HG03354 (cell line): ENCODE data around the gene ZDHHC14.
"Not testable (repeated sequence)": the region's sequence is repeated elsewhere in the genome, so short reads cannot be mapped to it uniquely, and the experiment has no call there.

Experiments used
- ATAC-seq: cut with Tn5 transposase; IDR thresholded peaks from one replicate; pipeline ENCODE4 v1.9.1; 2021; ENCODE audit warnings: mild to moderate bottlenecking; ENCODE audit not compliant: unreplicated experiment, poor library complexity, severe bottlenecking

ZDHHC14 gene

DNA sequence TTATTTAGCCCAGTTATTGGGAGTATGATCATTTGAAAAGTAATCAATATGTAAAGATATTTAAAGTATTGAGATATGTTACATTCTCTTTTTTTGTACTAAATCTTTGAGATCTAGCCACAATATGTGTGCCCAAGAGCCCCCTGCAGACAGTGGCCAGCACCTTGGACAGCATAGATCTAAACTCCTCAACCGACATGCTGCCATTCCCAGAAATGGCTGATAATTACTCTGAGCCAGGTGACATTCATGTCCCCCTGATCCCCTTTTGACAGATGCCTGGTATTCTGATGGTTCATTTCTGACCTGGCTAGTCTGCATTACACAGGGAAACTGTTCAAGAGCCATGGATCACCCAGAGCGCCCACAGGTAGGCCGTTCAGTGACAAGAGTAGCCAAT is 177.1 kb downstream of the ZDHHC14 start:
- ATAC-seq = no peak

DNA sequence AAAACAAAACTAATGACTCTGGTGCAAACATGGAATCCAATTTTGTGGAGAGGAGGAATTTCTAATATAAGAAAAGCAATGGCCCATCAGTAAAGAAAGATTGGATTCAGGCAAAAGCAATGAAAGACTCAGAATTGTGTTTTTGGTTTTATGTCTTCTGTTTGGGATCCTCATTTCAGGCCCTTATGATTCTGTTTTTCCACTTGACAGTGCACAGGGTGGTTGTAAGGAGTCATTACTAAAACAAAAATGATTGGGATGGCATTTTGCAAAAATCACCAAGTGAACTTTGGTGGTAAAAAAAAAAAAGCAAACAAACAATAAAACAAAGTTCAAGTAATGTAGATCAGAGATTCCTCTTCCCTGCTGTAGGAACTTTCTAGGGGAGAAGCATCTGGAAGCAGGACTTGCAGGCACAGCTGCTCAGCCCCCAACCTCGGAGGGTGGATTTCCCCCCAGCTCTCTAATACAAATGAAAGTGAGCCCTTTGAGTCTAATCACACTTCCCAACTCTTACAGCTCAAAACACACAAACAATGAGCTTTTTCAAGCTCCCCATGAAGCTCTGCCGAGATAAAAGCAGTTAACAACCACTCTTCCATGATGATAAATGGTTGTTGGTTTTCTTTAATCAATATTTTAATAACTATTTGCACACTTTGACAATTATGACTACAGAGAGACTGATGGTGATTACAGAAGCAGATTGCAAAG is 177.7 kb downstream of the ZDHHC14 start:
- no peak for ATAC-seq

DNA sequence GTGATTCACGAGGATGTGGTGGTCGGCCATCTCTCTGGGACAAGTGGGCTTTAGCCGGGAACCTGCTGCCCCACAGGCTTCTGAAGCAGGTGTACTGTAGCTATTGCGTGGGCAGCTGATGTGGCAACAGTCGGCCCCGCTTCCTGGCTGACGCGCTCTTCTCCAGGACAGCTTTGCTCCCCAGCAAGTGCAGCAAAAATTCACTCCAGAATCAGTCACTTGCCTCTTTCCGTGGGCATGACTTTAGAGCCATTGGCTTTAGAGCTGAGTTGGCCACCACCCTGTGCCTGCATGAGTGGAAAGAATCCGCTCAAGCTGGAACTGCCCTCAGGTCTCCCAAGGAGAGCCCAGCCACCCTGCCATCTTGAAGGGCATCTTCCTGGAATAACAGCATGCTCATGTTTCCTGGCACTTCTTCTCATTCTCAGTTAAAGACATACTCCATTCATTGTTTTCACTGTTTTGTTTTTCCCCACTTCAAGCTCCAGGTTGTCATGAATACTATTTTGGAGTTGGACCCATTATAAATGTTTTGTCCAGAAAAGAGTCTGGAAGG is 178.3 kb downstream of the ZDHHC14 start:
- no peak for ATAC-seq

DNA sequence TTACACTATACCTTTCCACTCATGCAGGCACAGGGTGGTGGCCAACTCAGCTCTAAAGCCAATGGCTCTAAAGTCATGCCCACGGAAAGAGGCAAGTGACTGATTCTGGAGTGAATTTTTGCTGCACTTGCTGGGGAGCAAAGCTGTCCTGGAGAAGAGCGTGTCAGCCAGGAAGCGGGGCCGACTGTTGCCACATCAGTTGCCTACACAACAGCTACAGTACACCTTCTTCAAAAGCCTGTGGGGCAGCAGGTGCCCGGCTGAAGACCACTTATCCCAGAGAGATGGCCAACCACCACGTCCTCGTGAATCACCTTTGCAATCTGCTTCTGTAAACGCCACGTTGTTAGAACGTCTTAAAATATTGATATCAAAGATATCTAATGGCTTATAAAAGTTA is 179.1 kb downstream of the ZDHHC14 start:
- ATAC-seq = not testable (repeated sequence)

DNA sequence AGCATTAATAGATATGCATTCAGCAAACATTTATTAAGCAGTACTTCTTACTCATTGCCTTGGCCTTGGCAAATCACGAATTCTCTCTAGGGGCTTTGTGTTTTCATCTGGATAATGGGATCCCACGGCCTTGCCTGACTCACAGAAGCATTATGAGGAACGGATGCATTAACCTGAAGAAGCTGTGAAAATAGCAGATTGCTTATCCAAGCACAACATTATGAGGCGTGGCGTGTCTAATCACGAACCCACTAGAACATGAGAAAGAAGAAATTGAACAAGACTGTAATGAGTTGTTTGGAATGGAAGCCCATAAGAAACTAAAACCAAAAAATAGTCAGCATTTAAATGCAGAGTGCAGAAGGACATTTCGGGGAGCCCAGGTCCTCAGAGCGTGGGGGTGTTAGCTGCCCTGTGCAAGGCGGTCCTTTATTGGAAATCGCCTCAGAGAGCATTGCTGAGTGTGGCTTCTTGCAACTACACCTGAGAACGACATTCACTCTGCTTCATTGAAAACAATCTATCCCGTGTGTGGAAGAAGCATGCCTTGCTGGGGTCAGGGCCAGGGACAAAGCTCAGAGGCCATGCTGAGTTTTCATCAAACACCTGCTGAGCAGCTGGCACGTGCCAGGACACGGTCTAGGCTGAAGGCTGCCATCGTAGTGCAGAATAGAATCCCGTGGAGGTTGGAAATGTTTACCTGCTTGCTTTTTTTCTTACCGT is 179.9 kb downstream of the ZDHHC14 start:
- no peak for ATAC-seq

DNA sequence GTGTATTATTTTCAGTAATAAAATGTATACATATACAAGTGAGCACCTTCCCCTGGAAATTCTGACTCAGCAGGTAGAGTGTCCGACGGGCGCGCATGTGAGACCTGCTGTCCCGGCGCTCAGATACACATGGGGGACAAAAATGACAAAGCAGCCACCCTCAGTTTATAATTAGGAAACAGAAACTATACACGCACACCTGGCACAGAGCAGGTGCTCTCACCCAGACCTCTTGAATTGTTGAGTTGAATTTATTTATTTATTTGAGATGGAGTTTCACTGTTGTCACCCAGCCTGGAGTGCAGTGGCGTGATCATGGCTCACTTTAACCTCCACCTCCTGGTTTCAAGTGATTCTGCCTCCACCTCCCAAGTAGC is 180.4 kb downstream of the ZDHHC14 start:
- ATAC-seq = peak; percentile 33

DNA sequence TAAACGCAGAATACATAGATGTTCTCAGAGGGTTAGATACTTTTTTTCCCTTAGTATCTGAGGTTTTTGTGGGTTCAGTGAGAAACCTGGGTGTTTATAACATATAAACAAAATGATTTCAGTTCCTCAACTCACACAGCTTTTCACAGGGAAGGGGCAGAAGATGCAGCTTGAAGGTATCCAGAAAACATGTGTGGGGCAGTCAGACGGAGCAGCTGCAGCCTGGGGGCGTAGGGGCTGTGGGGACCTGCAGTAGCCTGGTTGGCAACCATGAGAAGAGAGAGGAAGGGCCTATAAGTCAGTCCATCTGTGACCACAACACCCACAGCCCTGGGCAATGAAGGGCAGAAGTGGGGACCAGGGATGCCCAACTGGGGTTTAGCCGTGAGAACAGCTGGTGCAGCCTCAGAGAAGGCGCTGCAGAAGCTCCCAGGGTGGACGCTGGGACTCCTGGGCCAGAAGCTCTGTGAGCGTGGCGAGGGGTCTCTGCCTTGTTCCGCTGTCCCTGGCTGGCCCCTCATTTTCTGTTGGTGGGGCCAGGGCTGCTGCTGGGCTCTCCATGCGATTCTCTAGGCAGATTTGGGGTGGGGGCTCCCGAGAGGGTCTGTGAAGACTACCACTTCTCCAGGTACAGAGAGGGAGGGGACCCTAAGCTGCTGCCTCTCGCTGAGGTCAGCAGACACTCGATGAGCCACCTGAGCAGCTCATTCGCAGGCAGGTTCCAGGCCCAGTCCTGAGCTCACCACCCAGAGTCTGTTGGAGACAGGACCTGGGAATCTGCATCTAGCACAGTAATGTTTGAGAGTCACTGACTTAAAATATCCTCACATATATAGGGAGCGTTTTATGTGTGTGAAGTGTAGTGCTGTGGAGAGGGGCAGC is 181.2 kb downstream of the ZDHHC14 start:
- peak; percentile 44 for ATAC-seq

DNA sequence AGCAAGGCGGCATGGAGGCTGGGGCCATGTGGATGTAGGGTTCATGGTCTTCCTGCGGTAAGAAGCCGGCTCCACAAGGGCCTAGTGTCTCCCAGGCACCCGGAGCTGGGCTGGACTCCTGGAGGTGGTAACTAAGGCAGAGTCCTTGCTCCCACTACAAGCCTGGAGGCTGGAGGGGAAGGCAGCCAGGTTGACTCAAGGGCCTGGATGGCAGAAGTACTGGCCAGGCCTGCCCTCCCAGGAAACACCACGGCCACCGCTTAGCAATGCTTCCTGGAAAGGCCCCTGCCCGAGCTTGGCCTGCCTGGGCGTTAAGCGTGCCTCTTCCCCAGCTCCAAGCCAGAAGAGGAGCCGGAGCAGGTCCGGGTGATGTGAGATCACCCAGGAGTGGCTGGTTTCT is 182.0 kb downstream of the ZDHHC14 start:
- ATAC-seq = no peak

DNA sequence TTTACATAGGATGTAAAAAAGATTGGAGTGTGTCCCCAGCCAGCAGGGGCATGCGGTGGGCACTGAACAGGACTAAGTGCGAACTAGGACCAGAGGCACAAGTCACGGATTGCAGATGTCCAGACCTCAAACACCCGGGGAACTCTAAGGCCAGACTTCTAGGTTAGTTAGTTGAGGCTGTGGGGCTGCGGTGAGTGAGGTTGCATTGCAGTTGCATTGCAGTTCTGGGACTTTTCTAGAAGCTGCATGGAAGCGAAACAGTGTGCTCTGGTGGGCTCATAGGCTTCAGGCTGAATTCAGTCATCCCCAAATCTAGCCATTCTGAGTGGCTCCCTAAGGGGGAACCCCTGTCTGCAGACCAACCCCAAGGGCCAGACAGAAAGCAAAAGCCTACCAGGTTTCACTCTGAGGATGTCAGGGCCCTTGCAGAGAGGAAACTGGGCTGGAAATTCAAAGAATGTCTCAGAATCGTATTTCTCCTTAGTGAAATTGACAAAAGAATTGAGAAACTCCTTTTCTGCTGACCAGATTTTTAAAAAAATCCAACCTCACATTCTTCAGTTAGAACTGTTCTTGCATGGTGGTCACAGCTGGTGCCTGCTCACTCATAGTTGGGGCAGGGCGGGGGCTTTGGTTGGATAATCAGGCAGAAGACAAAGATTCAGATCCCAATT is 182.8 kb downstream of the ZDHHC14 start:
- peak; percentile 68 for ATAC-seq

DNA sequence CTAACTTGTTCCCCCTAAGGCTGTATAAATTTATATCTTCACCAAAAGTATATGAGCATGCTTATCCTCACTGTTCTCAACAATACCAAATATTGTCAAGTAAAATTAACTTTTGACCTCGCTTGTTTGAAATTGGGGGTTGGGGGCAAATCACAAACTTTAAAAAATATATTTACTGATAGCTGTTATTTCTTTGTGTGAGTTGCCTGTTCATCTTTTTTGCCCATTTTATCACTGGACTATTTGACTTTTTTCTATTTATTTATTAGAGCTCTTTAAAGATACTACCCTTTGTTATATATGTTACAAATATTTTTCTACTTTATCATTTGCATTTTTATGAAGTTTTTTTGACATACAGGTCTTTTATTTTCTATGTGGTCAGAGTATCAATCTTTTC is 187.7 kb downstream of the ZDHHC14 start:
- ATAC-seq = no peak

DNA sequence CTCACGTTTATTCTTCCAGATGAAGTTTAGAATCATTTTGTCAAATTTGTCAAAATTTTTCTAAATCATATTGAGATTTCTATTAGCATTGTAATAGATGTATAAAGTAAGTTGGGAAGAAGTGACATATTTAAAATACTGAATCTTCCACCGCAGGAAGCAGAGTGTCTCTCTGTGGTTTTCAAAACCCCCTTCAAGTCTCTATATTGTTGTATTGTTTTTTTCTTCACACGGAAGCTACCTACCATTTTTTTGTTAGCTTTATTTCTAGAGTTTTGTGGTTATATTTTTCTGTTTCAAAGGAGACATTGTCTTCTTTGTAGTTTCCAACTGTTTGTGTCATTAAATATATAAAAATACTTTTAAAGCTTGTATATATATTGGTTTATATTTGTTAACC is 188.6 kb downstream of the ZDHHC14 start:
- peak; percentile 40 for ATAC-seq

DNA sequence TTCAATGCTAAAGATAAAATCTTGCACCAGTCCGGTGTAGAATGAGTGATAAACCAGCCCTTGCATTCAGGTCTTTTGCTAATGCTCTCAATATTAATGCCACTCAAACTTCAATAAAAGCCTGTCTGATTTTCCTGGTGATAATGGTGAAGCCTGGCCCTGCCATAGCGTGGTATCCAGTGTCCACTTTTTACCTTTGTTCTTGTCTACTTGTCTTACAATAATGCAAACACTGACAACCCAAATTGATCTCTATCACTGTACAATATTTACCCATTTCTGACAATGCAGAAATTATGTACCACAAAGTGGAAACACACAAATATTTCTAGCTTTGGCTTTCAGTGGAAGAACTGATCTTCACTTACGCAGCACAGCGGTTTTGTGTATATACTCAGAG is 189.1 kb downstream of the ZDHHC14 start:
- no peak for ATAC-seq

DNA sequence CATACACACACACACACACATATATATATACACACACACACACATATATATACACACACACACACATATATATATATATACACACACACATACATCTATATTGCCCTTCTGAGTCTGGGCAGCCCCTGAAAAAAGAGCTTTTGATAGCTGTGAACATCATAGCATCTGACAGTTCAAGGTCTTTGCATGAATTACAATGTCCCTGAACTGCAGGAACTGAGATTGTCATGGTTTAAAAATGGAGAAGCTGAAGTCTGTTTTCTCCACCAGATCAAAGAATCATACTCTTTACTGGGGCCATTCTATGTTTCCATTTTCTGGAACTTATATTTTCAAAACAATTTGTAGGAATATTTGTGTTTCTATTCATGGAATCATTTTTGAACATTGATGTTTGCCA is 189.8 kb downstream of the ZDHHC14 start:
- peak; percentile 36 for ATAC-seq

DNA sequence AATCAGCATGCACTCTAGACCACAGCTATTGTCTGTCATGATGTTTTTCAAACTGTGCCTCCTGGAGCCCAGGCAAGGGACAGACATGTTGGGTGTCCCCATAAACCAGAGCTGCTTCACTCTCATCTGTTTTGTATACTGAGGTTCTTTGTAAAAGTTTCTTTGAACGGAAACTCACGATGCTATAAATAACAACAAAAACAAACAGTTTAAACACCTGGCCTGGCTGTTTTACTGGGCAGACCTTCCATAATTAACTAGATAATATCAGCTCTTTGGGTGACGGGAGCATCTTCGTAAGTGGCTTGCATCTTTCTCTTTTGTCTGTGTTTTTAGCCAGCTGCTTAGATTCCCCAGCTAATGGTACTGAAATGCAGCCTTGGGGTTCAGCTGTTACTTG is 190.3 kb downstream of the ZDHHC14 start:
- ATAC-seq = peak; percentile 78

DNA sequence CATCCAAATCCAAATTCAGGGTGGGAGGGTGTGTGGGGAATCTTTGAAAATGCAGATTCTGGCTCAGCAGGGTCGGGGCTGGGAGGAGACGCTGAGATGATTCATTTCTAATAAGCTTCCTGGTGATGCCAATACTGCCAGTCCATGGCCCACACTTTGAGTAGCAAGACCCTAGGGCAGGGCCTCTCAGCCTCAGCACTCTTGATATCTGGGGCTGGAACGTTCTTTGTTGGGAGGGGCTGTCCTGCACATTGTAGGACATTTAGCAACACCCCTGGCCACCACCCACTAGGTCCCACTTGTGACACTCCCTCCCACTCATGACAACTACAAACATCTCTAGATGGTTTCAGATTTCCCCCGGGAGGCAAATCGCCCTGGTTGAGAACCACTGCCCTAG is 191.0 kb downstream of the ZDHHC14 start:
- no peak for ATAC-seq

DNA sequence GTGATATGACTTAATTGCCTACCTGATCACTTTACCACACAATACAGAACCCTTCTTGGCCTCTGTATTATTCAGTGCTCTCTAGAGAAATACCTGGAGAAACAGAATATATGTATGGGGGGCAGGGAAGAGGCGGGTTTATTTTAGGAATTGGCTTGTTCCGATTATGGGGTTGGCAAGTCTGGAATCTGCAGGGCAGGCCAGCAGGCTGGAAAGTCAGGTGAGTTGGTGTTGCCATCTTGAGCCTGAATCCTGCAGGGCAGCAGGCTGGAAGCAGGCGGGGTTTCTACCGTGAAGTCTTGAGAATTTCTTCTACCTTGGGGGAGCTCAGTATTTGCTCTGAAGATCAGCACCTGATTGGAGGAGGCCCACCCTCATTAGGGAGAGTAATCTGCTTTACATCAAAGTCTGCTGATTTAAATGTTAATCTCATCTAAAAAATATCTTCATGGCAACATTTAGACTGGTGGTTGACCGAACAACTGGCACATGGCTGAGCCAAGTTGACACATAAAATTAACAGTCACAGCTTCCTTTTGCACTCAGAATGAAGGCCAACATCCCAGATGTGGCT is 193.9 kb downstream of the ZDHHC14 start:
- no peak for ATAC-seq

DNA sequence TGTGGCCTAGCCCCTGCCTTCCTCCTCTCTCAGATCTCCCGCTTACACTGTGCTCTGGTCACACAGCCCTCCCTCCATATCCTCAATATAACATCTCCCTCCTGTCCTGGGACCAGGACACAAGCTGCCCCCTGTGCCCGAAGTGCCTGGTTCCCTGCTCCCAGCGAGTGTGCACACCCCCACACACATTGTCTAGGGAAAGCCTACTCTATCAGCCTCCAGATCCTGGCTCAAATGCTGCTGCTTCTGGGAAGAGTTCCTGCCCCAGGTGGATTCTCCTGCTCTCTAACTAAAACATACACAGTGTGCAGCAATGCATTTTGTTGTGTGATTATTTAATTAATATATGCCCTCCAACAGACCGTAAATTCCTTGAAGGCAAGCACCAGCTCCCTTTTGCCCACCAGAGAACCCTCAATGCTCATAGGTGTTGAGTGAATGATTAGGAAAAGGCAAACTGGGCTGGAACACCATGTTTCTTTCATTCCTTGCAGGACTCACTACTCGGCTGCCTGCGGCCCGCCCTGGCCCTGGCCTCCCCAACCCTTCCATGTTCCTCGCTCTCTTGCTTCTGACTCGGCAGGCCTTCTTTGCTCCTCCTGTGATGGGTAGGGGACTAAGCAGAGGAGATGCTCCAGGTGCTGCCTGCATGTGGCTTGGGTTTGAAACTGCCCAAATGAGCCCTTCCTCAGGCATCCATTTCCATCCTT is 194.6 kb downstream of the ZDHHC14 start:
- ATAC-seq = no peak

DNA sequence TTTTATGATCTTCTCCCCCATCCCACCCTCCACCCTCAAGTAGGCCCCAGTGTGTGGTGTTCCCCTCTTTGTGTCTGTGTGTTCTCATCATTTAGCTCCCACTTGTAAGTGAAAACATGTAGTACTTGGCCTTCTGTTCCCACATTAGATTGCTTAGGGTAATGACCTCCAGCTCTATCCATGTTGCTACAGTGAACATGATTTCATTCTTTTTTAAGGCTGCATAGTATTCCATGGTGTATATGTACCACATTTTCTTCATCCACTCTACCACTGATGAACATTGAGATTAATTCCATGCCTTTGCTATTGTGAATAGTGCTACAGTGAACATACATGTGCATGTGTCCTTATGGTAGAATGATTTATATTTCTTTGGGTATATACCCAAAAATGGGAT is 196.0 kb downstream of the ZDHHC14 start:
- ATAC-seq = not testable (repeated sequence)

DNA sequence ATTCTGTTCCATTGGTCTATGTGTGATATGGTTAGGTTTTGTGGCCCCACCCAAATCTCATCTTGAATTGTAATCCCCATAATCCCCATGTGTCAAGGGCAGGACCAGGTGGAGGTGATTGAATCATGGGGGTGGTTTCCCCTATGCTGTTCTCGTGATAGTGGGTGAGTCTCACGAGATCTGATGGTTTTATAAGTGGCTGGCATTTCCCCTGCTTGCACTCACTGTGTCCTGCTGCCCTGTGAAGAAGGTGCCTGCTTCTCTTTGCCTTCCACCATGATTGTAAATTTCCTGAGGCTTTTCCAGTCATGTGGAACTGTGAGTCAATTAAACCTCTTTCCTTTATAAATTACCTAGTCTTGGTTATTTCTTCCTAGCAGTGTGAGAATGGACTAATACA is 197.5 kb downstream of the ZDHHC14 start:
- not testable (repeated sequence) for ATAC-seq
